ENCODE results near the gene LAD1.
A peak's percentile ranks its signal among the peaks of the same experiment; 100 is the strongest.

The LAD1 gene

GRCh38 chr1:201346337-201346939, 52.7 kb downstream of the LAD1 start:
- DNase-seq = peak; percentile 42

GRCh38 chr1:201345081-201345355, 54.1 kb downstream of the LAD1 start:
- no peak for DNase-seq

- DNase-seq = no peak
Measured at GRCh38 chr1:201344206-201345080, 54.7 kb downstream of the LAD1 start.

GRCh38 chr1:201341377-201341776, 57.7 kb downstream of the LAD1 start:
- DNase-seq = no peak

- DNase-seq = no peak
Measured at GRCh38 chr1:201336711-201337450, 62.2 kb downstream of the LAD1 start.

- no peak for DNase-seq
Measured at GRCh38 chr1:201335901-201336300, 63.2 kb downstream of the LAD1 start.

GRCh38 chr1:201335174-201335870, 63.8 kb downstream of the LAD1 start:
- no peak for DNase-seq

GRCh38 chr1:201334325-201335173, 64.6 kb downstream of the LAD1 start:
- no peak for DNase-seq

- no peak for DNase-seq
Measured at GRCh38 chr1:201332616-201333335, 66.3 kb downstream of the LAD1 start.

- no peak for DNase-seq
Measured at GRCh38 chr1:201332021-201332420, 67.1 kb downstream of the LAD1 start.

- DNase-seq = no peak
Measured at GRCh38 chr1:201331166-201331565, 68.0 kb downstream of the LAD1 start.

Data from inflammatory macrophage treated with lipopolysaccharide for 4 hours (primary cell).